Ascending aorta (tissue), 2 donors: Measurements from ENCODE around the gene CDC73. TPM values are rescaled to one million over a fixed set of nuclear protein-coding genes. Genes with fewer than 3 reads are reported as not detected.
"Not testable (repeated sequence)": the region's sequence is repeated elsewhere in the genome, so short reads cannot be mapped to it uniquely, and the experiment has no call there.

Experiments used
- DNase-seq, 2 donors: peaks; one replicate each; pipeline ENCODE4 v3.0.0-alpha.2; 2019; ENCODE audit warnings: low spot score in 2 of 2
- H3K27ac ChIP-seq, 2 donors: fragments of 200-600 bp; sonication (generic); one replicate each; pipeline ENCODE4 v1.5.1; 2016 to 2017; ENCODE audit warnings: mild to moderate bottlenecking in 1 of 2
- H3K27me3 ChIP-seq: fragments of 200-600 bp; sonication (generic); one replicate; pipeline ENCODE4 v1.5.1; 2017
- H3K36me3 ChIP-seq, 2 donors: fragments of 200-600 bp; sonication (generic); one replicate each; pipeline ENCODE4 v1.5.1; 2016
- H3K4me1 ChIP-seq, 2 donors: fragments of 200-600 bp; sonication (generic); one replicate each; pipeline ENCODE4 v1.5.1; 2016 to 2017; ENCODE audit warnings: mild to moderate bottlenecking in 1 of 2
- H3K4me3 ChIP-seq, 2 donors: fragments of 200-600 bp; sonication (generic); one replicate each; pipeline ENCODE4 v1.5.1; 2016 to 2017; ENCODE audit warnings: mild to moderate bottlenecking in 1 of 2
- H3K9me3 ChIP-seq, 2 donors: fragments of 200-600 bp; sonication (generic); one replicate each; pipeline ENCODE4 v1.5.1; 2016
- CTCF ChIP-seq, 3 experiments: fragments of 200-600 bp in 2 of 3; fragments of 450-650 bp in 1 of 3; sonication (generic) in 2 of 3; IDR thresholded peaks; one replicate each; pipeline ENCODE4 v1.5.1; 2016 to 2019; ENCODE audit warnings: antibody characterized with exemption in 3 of 3, mild to moderate bottlenecking in 1 of 3, moderate library complexity in 1 of 3
- intact Hi-C: fragments of 100-400 bp; cut with DNase I; formaldehyde crosslinking; loops from one replicate; pipeline ENCODE4 v1.15.1; 2023
- total RNA-seq: library from RNA; depleted of rRNA; stranded (reverse); fragments of >200 nt; gene quantifications from one replicate; pipeline ENCODE4 v1.1.0, GENCODE V29; 2016

CDC73 gene
- total RNA-seq, 1 donor from 2014 or later: 26.5 TPM

DNA sequence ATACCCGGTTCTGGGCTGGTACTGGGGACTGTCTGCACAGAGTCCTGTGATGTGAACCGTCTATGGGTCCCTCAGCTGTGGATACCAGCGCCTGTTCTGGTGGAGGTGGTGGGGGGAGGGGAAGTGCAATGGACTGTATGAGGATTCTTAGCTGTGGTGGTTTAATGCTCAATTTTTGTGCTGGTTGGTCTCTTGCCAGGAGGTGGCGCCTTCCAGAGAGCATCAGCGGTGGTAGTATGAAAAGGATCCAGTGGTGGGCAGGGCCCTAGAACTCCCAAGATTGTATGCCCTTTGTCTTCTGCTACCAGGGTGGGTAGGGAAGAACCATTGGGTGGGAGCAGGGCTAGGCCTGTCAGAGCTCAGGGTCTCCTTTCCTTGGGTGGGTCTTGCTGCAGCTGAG lies 153.9 kb downstream of the CDC73 start:
- Histone ChIP-seq H3K4me3 (no peak overlapping the region), H3K27me3 (no peaks in the 10 kb centered on the region), H3K4me1 (no peaks in the 10 kb centered on the region), H3K27ac (no peak overlapping the region), H3K36me3 (no peaks in the 10 kb centered on the region), H3K9me3 (no peaks in the 10 kb centered on the region)
- TF ChIP-seq CTCF (IDR thresholded peaks at IDR 0.05): no peak
- DNase-seq: no peak
- intact Hi-C loops: no loop called here

GRCh38 chr1:193278968-193279367 lies 157.1 kb downstream of the CDC73 start:
- H3K27ac ChIP-seq: no peak overlapping the region
- H3K9me3 ChIP-seq: no peaks in the 10 kb centered on the region
- intact Hi-C loops: no loop called here
- H3K36me3 ChIP-seq: no peaks in the 10 kb centered on the region
- no peak for DNase-seq
- TF ChIP-seq CTCF (IDR thresholded peaks at IDR 0.05): no peak
- no peak overlapping the region for H3K4me3 ChIP-seq
- H3K27me3 ChIP-seq: no peaks in the 10 kb centered on the region
- H3K4me1 ChIP-seq: no peaks in the 10 kb centered on the region

DNA sequence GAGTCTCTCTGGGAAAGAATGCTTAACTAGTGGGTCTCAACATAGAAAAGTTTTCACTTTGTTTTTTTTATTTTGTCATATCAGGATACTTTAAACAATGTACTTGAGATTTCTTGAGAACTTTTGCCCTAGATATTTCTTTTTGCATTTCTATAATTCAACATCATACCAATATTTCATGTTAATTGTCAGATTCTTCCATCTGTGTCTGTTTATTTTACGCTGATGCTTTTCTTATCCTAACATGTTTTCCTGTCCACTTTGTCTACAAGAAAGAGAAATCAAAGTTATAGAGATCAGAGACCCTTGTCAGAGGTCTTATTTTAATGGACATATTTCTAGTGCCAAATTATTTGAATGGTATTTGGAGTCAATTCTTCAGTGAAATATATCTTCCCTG lies 160.1 kb downstream of the CDC73 start:
- H3K36me3 ChIP-seq: no peaks in the 10 kb centered on the region
- no peak for TF ChIP-seq CTCF (IDR thresholded peaks at IDR 0.05)
- no peak for DNase-seq
- no peaks in the 10 kb centered on the region for H3K9me3 ChIP-seq
- H3K27ac ChIP-seq: no peak overlapping the region
- H3K27me3 ChIP-seq: no peaks in the 10 kb centered on the region
- no peaks in the 10 kb centered on the region for H3K4me1 ChIP-seq
- no peak overlapping the region for H3K4me3 ChIP-seq
- intact Hi-C loops: no loop called here

DNA sequence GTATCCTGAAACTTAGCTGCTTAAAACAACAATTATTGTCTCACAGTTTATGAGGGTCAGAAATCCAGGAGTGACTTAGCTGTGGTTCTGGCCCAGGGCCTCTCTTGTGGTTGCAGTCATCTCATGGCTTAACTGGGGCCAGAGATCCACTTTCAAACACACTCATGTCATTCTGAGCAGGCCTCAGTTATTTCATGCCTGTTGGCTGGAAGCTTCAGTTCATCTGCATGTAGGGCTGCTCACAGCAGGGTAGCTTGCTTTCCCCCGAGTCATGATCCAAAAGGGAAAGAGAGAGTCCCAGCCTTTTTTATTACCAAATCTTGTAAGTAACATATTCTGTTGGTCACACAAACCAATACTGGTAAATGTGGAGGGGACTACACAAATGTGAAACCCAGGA lies 161.2 kb downstream of the CDC73 start:
- TF ChIP-seq CTCF (IDR thresholded peaks at IDR 0.05): no peak
- H3K4me1 ChIP-seq: no peaks in the 10 kb centered on the region
- H3K27me3 ChIP-seq: no peaks in the 10 kb centered on the region
- H3K9me3 ChIP-seq: no peaks in the 10 kb centered on the region
- no peak overlapping the region for H3K4me3 ChIP-seq
- no peak for DNase-seq
- no peaks in the 10 kb centered on the region for H3K36me3 ChIP-seq
- H3K27ac ChIP-seq: no peak overlapping the region
- intact Hi-C loops: no loop called here

- Histone ChIP-seq H3K4me1 (no peaks in the 10 kb centered on the region), H3K27me3 (no peaks in the 10 kb centered on the region), H3K36me3 (no peaks in the 10 kb centered on the region), H3K27ac (no peak overlapping the region), H3K9me3 (no peaks in the 10 kb centered on the region), H3K4me3 (no peak overlapping the region)
- TF ChIP-seq CTCF (IDR thresholded peaks at IDR 0.05): no peak
- no peak for DNase-seq
- intact Hi-C loops: no loop called here
These were observed 162.4 kb downstream of the CDC73 start for GRCh38 chr1:193284219-193284618.

GRCh38 chr1:193285641-193286040 lies 163.8 kb downstream of the CDC73 start:
- H3K4me1 ChIP-seq: no peaks in the 10 kb centered on the region
- no peak overlapping the region for H3K27ac ChIP-seq
- no peaks in the 10 kb centered on the region for H3K27me3 ChIP-seq
- intact Hi-C loops: no loop called here
- no peak for TF ChIP-seq CTCF (IDR thresholded peaks at IDR 0.05)
- no peaks in the 10 kb centered on the region for H3K9me3 ChIP-seq
- no peak overlapping the region for H3K4me3 ChIP-seq
- no peak for DNase-seq
- H3K36me3 ChIP-seq: no peaks in the 10 kb centered on the region

GRCh38 chr1:193288548-193289080 lies 166.8 kb downstream of the CDC73 start:
- H3K36me3 ChIP-seq, H3K27me3 ChIP-seq, H3K4me1 ChIP-seq, H3K9me3 ChIP-seq, intact Hi-C loops, DNase-seq, H3K4me3 ChIP-seq, H3K27ac ChIP-seq: not testable (repeated sequence)
